ENCODE results near the gene MYOM3. TPM values are rescaled to one million over a fixed set of nuclear protein-coding genes. Genes with fewer than 3 reads are reported as not detected.

Gene MYOM3
- not detected in 2 replicates for total RNA-seq

DNA sequence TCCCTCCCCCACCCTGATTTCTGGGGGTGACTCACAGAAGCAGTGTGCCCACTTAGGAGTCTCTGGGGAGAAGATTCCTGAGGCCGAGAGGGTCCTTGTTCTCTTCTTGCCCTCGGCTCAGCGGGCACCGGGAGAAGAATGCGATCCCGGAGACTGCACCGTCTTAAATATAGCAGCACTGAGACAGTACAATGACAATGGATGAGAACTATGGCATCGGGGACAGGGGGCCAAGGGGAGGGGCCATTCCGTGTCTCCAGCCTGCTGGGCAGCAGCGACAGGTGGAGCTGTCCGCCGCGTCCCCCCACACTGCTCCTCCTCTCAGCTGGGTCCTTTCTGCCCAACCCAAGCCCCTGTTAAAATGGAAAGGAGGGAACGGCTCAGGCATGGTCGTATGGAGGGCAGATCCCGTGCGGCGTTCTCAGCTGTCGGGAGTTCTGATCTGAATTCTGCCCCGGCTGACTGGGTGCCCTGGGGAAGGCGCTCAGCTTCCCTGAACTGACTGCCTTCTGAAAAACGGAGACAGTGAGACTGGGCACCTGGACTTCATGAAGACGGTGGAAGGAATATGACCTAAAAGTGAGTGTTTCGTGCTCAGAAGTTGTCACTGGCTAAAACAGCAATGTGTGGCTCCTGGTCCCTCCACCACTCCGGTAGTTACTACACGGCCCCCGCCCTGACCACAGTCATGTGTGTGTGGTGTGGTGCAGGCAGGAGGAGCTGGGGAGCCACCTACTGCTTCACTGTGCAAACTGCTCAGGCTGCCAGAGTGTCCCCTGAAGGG, at the start of gene MYOM3:
MYOM3 (minus strand) TSS at position 140 of the 784 bp plus-strand sequence. CDS start 3,499 bp downstream, outside the sequence.

DNA sequence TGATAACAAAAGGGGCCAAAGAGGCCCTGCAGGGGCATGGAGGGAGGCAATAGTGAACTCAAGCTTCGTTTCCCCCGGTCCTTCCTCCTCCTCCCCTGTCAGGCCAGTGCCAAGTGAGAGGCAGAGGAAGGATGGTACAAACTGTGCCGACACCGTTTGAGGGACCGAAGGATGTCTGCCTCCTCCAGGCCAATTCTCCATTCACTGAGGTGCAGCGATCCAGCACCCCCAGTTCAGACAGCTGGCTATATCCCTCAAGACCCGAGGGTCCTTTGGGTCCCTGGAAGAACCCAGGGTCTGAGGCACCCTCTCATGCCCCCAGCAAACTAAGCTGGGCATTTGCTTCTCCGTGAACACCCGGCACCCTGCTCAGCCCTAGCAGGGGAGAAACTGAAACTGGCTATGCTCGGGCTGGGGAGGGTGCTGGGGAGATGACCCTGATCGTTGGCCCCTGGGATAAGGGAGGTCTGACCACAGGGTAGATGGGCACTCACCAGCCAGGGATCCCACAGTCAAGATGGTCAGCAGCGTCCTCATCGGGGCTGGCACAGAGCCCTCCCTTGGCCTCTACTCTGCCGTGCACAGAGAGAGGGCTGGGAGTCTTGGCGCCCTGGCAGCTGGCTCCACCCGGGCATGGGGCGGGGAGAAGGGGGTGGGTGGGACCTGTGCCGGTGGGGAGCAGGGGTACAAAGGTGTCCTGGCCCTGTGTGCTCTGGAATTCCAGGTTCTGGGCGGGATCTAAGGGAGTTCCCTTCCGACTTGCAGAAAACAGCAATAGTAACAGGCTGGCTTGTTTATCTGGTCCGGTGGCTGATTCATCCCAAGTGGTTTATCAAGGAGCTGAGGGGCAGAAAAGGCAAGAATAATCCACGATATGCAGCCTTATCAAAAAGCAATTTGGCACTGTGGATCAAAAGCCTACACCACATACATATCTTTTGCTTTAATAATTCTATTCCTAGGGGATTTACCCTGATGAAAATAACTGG, 30.9 kb upstream of the MYOM3 start, which contains the start of gene IL22RA1:
IL22RA1 (minus strand) TSS at position 595 of the 989 bp plus-strand sequence; CDS start at position 537, 58 bp downstream.

Other genes with a start within 250 kb of the MYOM3 start
- gene FUCA1, start 243.8 kb downstream of the MYOM3 start, total RNA-seq: 7.4 and 7.6 TPM in 2 replicates
- gene CNR2, start 198.8 kb downstream of the MYOM3 start, total RNA-seq: not detected in 2 replicates
- gene PNRC2, start 152.3 kb downstream of the MYOM3 start, total RNA-seq: 73.2 and 91.9 TPM in 2 replicates
- 52.7 and 65.6 TPM in 2 replicates for gene SRSF10, start 131.8 kb downstream of the MYOM3 start, total RNA-seq
- 0.20 TPM in 1 of 2 replicates, not detected in the other for gene IL22RA1, start 31.0 kb upstream of the MYOM3 start, total RNA-seq
- 0.05 TPM in 1 of 2 replicates, not detected in the other for gene IFNLR1, start 75.2 kb upstream of the MYOM3 start, total RNA-seq
- gene GRHL3, start 207.2 kb upstream of the MYOM3 start, total RNA-seq: 0.05 TPM in 1 of 2 replicates, not detected in the other

Measured in cardiac ventricle fibroblast (primary cell).